ENCODE data around the gene HNRNPCL1. TPM values are rescaled to one million over a fixed set of nuclear protein-coding genes. Genes with fewer than 3 reads are reported as not detected.
A peak's percentile ranks its signal among the peaks of the same experiment; 100 is the strongest.

Gene HNRNPCL1
- total RNA-seq, 1 donor = not detected

DNA sequence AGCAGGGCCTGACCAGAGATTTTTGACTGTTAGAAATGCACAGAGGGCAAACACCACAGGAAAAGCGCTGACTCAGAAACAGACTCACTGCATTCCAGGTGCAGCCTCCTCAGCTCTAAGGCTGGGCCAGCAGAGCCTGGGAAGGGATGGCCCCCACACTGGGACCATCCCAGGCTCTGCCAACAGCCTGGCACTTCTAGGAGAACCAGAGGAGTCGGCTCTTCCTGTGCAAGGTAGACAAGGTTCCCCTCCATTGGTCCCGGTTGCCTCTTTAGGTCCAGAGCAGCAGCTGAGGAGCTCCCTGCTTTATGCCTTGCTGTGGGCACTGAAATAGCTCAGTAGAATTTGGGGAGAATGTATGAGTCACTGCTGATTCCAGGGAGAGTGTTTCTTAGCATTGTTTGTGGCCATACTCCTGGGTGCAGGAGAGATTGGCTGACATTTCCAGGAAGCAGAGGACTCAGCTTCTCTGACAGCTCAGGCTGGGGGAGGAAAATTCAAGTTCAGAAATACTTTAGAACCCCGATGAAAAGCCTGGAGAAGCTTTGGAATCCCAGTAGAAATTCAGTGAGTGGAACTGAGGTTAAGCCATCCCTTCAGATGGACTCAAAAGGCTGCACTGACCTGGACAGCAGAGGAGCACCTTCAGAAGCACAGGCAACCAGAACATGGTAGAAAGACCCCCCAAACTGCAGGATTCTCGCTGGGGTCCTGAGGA, 37.7 kb downstream of the HNRNPCL1 start:
- peak; percentile 54 for DNase-seq (ENCODE audit: low read depth)
- no peak overlapping the region for H3K4me3 ChIP-seq (ENCODE audit: low read depth, low read length)
- TF ChIP-seq, protein P1, sequence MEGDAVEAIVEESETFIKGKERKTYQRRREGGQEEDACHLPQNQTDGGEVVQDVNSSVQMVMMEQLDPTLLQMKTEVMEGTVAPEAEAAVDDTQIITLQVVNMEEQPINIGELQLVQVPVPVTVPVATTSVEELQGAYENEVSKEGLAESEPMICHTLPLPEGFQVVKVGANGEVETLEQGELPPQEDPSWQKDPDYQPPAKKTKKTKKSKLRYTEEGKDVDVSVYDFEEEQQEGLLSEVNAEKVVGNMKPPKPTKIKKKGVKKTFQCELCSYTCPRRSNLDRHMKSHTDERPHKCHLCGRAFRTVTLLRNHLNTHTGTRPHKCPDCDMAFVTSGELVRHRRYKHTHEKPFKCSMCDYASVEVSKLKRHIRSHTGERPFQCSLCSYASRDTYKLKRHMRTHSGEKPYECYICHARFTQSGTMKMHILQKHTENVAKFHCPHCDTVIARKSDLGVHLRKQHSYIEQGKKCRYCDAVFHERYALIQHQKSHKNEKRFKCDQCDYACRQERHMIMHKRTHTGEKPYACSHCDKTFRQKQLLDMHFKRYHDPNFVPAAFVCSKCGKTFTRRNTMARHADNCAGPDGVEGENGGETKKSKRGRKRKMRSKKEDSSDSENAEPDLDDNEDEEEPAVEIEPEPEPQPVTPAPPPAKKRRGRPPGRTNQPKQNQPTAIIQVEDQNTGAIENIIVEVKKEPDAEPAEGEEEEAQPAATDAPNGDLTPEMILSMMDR (IDR thresholded peaks at IDR 0.05; ENCODE audit: insufficient read depth, low read length) = no peak

DNA sequence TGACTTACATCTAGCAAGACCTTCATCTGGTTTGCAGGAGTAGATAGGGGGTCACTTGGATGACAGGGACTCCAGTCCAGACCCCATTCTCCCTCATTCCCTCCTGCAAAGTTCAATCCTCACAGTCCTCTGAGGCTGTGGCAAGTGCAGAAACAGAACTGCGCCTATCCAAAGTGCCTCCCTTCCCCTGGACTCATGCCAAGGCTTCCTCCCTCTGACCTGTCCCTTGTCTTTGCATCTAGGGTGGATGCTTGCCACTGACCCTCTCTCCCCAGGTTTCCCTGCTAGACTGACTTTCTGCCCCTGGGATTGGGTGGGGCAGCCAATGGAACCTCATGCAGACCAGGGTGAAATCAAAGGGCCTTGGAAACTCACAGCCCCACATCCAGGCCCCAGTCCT, 38.6 kb downstream of the HNRNPCL1 start:
- no peak overlapping the region for H3K4me3 ChIP-seq (ENCODE audit: low read depth, low read length)
- DNase-seq (ENCODE audit: low read depth) = no peak
- TF ChIP-seq, protein P1 (IDR thresholded peaks at IDR 0.05; ENCODE audit: insufficient read depth, low read length) = no peak

DNA sequence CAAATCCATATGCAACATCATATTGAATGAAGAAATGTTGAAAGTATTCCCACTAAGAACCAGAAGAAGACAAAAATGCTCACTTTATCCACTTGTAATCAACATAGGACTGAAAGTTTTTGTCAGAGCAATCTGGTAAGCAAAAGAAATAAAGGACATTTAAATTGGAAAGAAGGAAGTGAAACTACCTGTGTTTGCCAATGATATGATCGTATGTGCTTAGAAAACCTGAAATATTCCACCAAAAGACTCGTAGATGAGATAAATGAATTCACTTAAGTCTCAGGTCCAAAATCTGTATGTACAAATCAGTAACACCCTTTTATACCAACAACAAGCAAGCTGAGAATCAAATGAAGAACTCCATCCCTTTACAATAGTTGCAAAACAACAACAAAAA, 48.8 kb downstream of the HNRNPCL1 start:
- no peak overlapping the region for H3K4me3 ChIP-seq (ENCODE audit: low read depth, low read length)
- TF ChIP-seq, protein P1 (IDR thresholded peaks at IDR 0.05; ENCODE audit: insufficient read depth, low read length) = no peak
- DNase-seq (ENCODE audit: low read depth) = no peak

DNA sequence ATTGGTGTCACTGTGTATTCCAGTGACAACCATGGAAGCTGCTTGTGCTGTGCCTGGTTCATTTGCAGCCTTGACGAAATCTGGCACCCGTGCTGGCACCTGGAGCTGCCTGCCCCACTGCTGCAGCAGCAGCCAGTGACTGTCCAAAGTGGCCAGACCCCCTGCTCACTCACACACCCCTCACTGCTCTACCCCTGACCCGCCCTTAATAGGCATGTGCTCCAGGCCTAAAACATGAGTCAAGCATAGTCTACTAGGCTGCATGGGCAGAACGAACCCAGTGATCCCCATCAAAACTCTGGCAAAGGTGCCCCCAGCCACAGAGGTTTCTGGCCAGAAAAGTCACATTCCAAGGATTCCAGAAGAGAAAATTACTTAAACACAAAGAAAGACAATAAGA, 49.6 kb downstream of the HNRNPCL1 start:
- TF ChIP-seq, protein P1 (IDR thresholded peaks at IDR 0.05; ENCODE audit: insufficient read depth, low read length) = no peak
- no peak for DNase-seq (ENCODE audit: low read depth)
- no peak overlapping the region for H3K4me3 ChIP-seq (ENCODE audit: low read depth, low read length)

Other genes with a start within 250 kb of the HNRNPCL1 start
- 64.4 and 114 TPM in 2 replicates for gene DHRS3, start 230.5 kb downstream of the HNRNPCL1 start, total RNA-seq (ENCODE audit: low replicate concordance)
- not detected in 2 replicates for gene AADACL4, start 204.6 kb downstream of the HNRNPCL1 start, total RNA-seq (ENCODE audit: low replicate concordance)
- not detected in 2 replicates for gene AADACL3, start 132.6 kb downstream of the HNRNPCL1 start, total RNA-seq (ENCODE audit: low replicate concordance)
- gene CFAP107, start 102.5 kb downstream of the HNRNPCL1 start, total RNA-seq (ENCODE audit: low replicate concordance) = not detected in 2 replicates
- gene PRAMEF12, start 75.0 kb downstream of the HNRNPCL1 start, total RNA-seq (ENCODE audit: low replicate concordance) = not detected in 2 replicates
- not detected in 2 replicates for gene PRAMEF1, start 57.3 kb downstream of the HNRNPCL1 start, total RNA-seq (ENCODE audit: low replicate concordance)
- not detected in 2 replicates for gene PRAMEF11, start 17.3 kb downstream of the HNRNPCL1 start, total RNA-seq (ENCODE audit: low replicate concordance)
- not detected in 2 replicates for gene PRAMEF2, start 8.4 kb upstream of the HNRNPCL1 start, total RNA-seq (ENCODE audit: low replicate concordance)
- gene PRAMEF4, start 37.5 kb upstream of the HNRNPCL1 start, total RNA-seq (ENCODE audit: low replicate concordance) = not detected in 2 replicates
- not detected in 2 replicates for gene PRAMEF10, start 49.5 kb upstream of the HNRNPCL1 start, total RNA-seq (ENCODE audit: low replicate concordance)
- gene PRAMEF7, start 67.9 kb upstream of the HNRNPCL1 start, total RNA-seq (ENCODE audit: low replicate concordance) = not detected in 2 replicates
- gene PRAMEF6, start 98.9 kb upstream of the HNRNPCL1 start, total RNA-seq (ENCODE audit: low replicate concordance) = not detected in 2 replicates
- gene PRAMEF27, start 207.9 kb upstream of the HNRNPCL1 start, total RNA-seq (ENCODE audit: low replicate concordance) = not detected in 2 replicates
- not detected in 2 replicates for gene HNRNPCL3, start 212.0 kb upstream of the HNRNPCL1 start, total RNA-seq (ENCODE audit: low replicate concordance)
- not detected in 2 replicates for gene PRAMEF25, start 222.1 kb upstream of the HNRNPCL1 start, total RNA-seq (ENCODE audit: low replicate concordance)

Data from fibroblast of the aortic adventitia (primary cell).